HG03196 (cell line): ENCODE measurements around the gene ACIN1.

Source experiments
- ATAC-seq: cut with Tn5 transposase; IDR thresholded peaks from one replicate; pipeline ENCODE4 v1.9.1; 2021; ENCODE audit not compliant: unreplicated experiment

The ACIN1 gene

GRCh38 chr14:23085458-23085857, 9.5 kb downstream of the ACIN1 start:
- ATAC-seq, result no peak

- ATAC-seq, result no peak
Measured at GRCh38 chr14:23080474-23080873, 14.5 kb downstream of the ACIN1 start.

GRCh38 chr14:23079716-23080115, 15.2 kb downstream of the ACIN1 start:
- no peak for ATAC-seq

- no peak for ATAC-seq
Measured at GRCh38 chr14:23078692-23079116, 16.2 kb downstream of the ACIN1 start.

- ATAC-seq, result no peak
Measured at GRCh38 chr14:23077962-23078361, 17.0 kb downstream of the ACIN1 start.

GRCh38 chr14:23076785-23077408, 18.0 kb downstream of the ACIN1 start:
- no peak for ATAC-seq

- ATAC-seq, result no peak
Measured at GRCh38 chr14:23074906-23075305, 20.0 kb downstream of the ACIN1 start.

- no peak for ATAC-seq
Measured at GRCh38 chr14:23071921-23072539, 22.9 kb downstream of the ACIN1 start.

- peak; percentile 89 for ATAC-seq
Measured at GRCh38 chr14:23071244-23071920, 23.6 kb downstream of the ACIN1 start.

GRCh38 chr14:23070262-23071129, 24.4 kb downstream of the ACIN1 start:
- no peak for ATAC-seq

- ATAC-seq, result no peak
Measured at GRCh38 chr14:23069413-23069806, 25.5 kb downstream of the ACIN1 start.

GRCh38 chr14:23068789-23069412, 26.0 kb downstream of the ACIN1 start:
- ATAC-seq, result peak; percentile 52

GRCh38 chr14:23067847-23068788, 26.8 kb downstream of the ACIN1 start:
- ATAC-seq, result no peak

GRCh38 chr14:23066855-23067744, 27.8 kb downstream of the ACIN1 start:
- no peak for ATAC-seq

GRCh38 chr14:23066368-23066767, 28.6 kb downstream of the ACIN1 start:
- no peak for ATAC-seq

- no peak for ATAC-seq
Measured at GRCh38 chr14:23063601-23064000, 31.3 kb downstream of the ACIN1 start.

GRCh38 chr14:23062002-23062401, 32.9 kb downstream of the ACIN1 start:
- no peak for ATAC-seq

GRCh38 chr14:23060536-23061260, 34.2 kb downstream of the ACIN1 start:
- no peak for ATAC-seq
